ENCODE measurements around the gene MMP28.
A peak's percentile ranks its signal among the peaks of the same experiment; 100 is the strongest.

The MMP28 gene

GRCh38 chr17:35738519-35739133, 56.8 kb downstream of the MMP28 start:
- DNase-seq (ENCODE audit: low read depth): no peak
- no peak for TF ChIP-seq CTCF (conservative IDR thresholded peaks at IDR 0.05; ENCODE audit: low read depth, low read length)
- H3K4me3 ChIP-seq (ENCODE audit: low read depth, low read length): no peak overlapping the region

GRCh38 chr17:35736236-35736635, 59.2 kb downstream of the MMP28 start:
- no peak for DNase-seq (ENCODE audit: low read depth)
- no peak for TF ChIP-seq CTCF (conservative IDR thresholded peaks at IDR 0.05; ENCODE audit: low read depth, low read length)
- no peak overlapping the region for H3K4me3 ChIP-seq (ENCODE audit: low read depth, low read length)

- no peak for DNase-seq (ENCODE audit: low read depth)
- TF ChIP-seq CTCF (conservative IDR thresholded peaks at IDR 0.05; ENCODE audit: low read depth, low read length): no peak
- H3K4me3 ChIP-seq (ENCODE audit: low read depth, low read length): no peak overlapping the region
Measured at GRCh38 chr17:35735036-35735805, 60.2 kb downstream of the MMP28 start.

- DNase-seq (ENCODE audit: low read depth): no peak
- TF ChIP-seq CTCF (conservative IDR thresholded peaks at IDR 0.05; ENCODE audit: low read depth, low read length): no peak
- H3K4me3 ChIP-seq (ENCODE audit: low read depth, low read length): no peak overlapping the region
Measured at GRCh38 chr17:35734396-35734795, 61.0 kb downstream of the MMP28 start.

GRCh38 chr17:35733366-35733765, 62.1 kb downstream of the MMP28 start:
- no peak for TF ChIP-seq CTCF (conservative IDR thresholded peaks at IDR 0.05; ENCODE audit: low read depth, low read length)
- no peak overlapping the region for H3K4me3 ChIP-seq (ENCODE audit: low read depth, low read length)
- DNase-seq (ENCODE audit: low read depth): no peak

GRCh38 chr17:35732806-35733136, 62.7 kb downstream of the MMP28 start:
- TF ChIP-seq CTCF (conservative IDR thresholded peaks at IDR 0.05; ENCODE audit: low read depth, low read length): no peak
- peak overlapping the region; percentile 69 for H3K4me3 ChIP-seq (ENCODE audit: low read depth, low read length)
- no peak for DNase-seq (ENCODE audit: low read depth)
